Measurements from ENCODE around the gene SLC2A1.

Gene SLC2A1

GRCh38 chr1:42979036-42979430 lies 20.4 kb upstream of the SLC2A1 start:
- no peak for DNase-seq (ENCODE audit: extremely low read depth, low read depth)
- TF ChIP-seq CTCF (IDR thresholded peaks at IDR 0.05; ENCODE audit: low read depth, low read length): no peak

- TF ChIP-seq CTCF (IDR thresholded peaks at IDR 0.05; ENCODE audit: low read depth, low read length): no peak
- no peak for DNase-seq (ENCODE audit: extremely low read depth, low read depth)
These were observed 19.8 kb upstream of the SLC2A1 start for GRCh38 chr1:42978317-42979035.

- no peak for TF ChIP-seq CTCF (IDR thresholded peaks at IDR 0.05; ENCODE audit: low read depth, low read length)
These were observed 19.0 kb upstream of the SLC2A1 start for GRCh38 chr1:42977653-42978052.

GRCh38 chr1:42975561-42976225 lies 17.0 kb upstream of the SLC2A1 start:
- no peak for TF ChIP-seq CTCF (IDR thresholded peaks at IDR 0.05; ENCODE audit: low read depth, low read length)
- no peak for DNase-seq (ENCODE audit: extremely low read depth, low read depth)

More at GRCh38 chr1:42977653-42978052, 19.0 kb upstream of the SLC2A1 start:
- DNase-seq (ENCODE audit: extremely low read depth, low read depth): no peak

- no peak for TF ChIP-seq CTCF (IDR thresholded peaks at IDR 0.05; ENCODE audit: low read depth, low read length)
- no peak for DNase-seq (ENCODE audit: extremely low read depth, low read depth)
These were observed 16.2 kb upstream of the SLC2A1 start for GRCh38 chr1:42974767-42975437.

- DNase-seq (ENCODE audit: extremely low read depth, low read depth): no peak
- no peak for TF ChIP-seq CTCF (IDR thresholded peaks at IDR 0.05; ENCODE audit: low read depth, low read length)
These were observed 15.1 kb upstream of the SLC2A1 start for GRCh38 chr1:42973799-42974198.

- no peak for TF ChIP-seq CTCF (IDR thresholded peaks at IDR 0.05; ENCODE audit: low read depth, low read length)
- DNase-seq (ENCODE audit: extremely low read depth, low read depth): no peak
These were observed 14.6 kb upstream of the SLC2A1 start for GRCh38 chr1:42973286-42973685.
